Measurements from ENCODE around the gene RBM44. TPM values are rescaled to one million over a fixed set of nuclear protein-coding genes. Genes with fewer than 3 reads are reported as not detected.
"Not testable (repeated sequence)": the region's sequence is repeated elsewhere in the genome, so short reads cannot be mapped to it uniquely, and the experiment has no call there.

Gene RBM44
- total RNA-seq (under 1 TPM; 0.19 to 0.83 (median 0.32) TPM), polyA plus RNA-seq (under 1 TPM; 0.13 to 0.80 TPM)
- long read RNA-seq, donor 1, partial matches to known transcripts = 0 of 1 reads
- long read RNA-seq, donor 1, other reads (novel, unspliced or antisense) = 1 of 1 reads
- long read RNA-seq, donor 2 = 0 reads
- long read RNA-seq, donor 3 = 0 reads

- no peaks in the 10 kb centered on the region for H3K27me3 ChIP-seq
- no peaks in the 10 kb centered on the region for H3K4me1 ChIP-seq
- ATAC-seq (no peak), DNase-seq (no peak)
- WGBS, 2 donors = 75 to 78% methylated on average over 84 of the region's 84 CpGs
- TF ChIP-seq CTCF (IDR thresholded peaks at IDR 0.05) = no peak
- no peak within 1 kb of the TSS for H3K27ac ChIP-seq
- intact Hi-C loops (cut with DNase I) = no loop called here
- H3K9me3 ChIP-seq = peaks cover 0 to 19% (median 0%) of the 10 kb centered on the region in 11 donors
- no peaks in the 10 kb centered on the region for H3K36me3 ChIP-seq
- no peak within 1 kb of the TSS for H3K4me3 ChIP-seq
These were observed at the start of gene RBM44 for GRCh38 chr2:237798236-237799059. TSS of gene RBM44 (plus strand) at chr2:237798779. CDS start at chr2:237813610, 14,831 bp downstream.

GRCh38 chr2:237749002-237749401 is 49.6 kb upstream of the RBM44 start:
- Histone ChIP-seq H3K4me1 (peaks cover 4 to 19% (median 15%) of the 10 kb centered on the region in 9 donors), H3K4me3 (no peak overlapping the region), H3K9me3 (no peaks in the 10 kb centered on the region), H3K36me3 (peaks cover 0 to 89% (median 42%) of the 10 kb centered on the region in 9 donors), H3K27me3 (no peaks in the 10 kb centered on the region), H3K27ac (no peak overlapping the region)
- TF ChIP-seq CTCF (IDR thresholded peaks at IDR 0.05) = no peak
- WGBS, 2 donors = 88 to 89% methylated on average over 11 of the region's 11 CpGs
- no peak for DNase-seq
- intact Hi-C loops (cut with DNase I) = loop anchor here in 7 of 10 donors (5.0 to 10.0 kb wide), 6 partner anchors 77 to 234 kb away; no protein-coding TSS in a partner anchor
- ATAC-seq = no peak

GRCh38 chr2:237749961-237750360 is 48.6 kb upstream of the RBM44 start:
- ATAC-seq = no peak
- H3K9me3 ChIP-seq = no peaks in the 10 kb centered on the region
- peaks cover 0 to 19% (median 5%) of the 10 kb centered on the region in 9 donors for H3K4me1 ChIP-seq
- no peak overlapping the region for H3K4me3 ChIP-seq
- WGBS, 2 donors = 46 to 60% methylated on average over 2 of the region's 2 CpGs
- peak overlapping the region in 1 of 10 donors; percentile 19 for H3K27ac ChIP-seq
- no peak for DNase-seq
- H3K36me3 ChIP-seq = peaks cover 4 to 92% (median 50%) of the 10 kb centered on the region in 9 donors
- TF ChIP-seq CTCF (IDR thresholded peaks at IDR 0.05) = no peak
- no peaks in the 10 kb centered on the region for H3K27me3 ChIP-seq
- intact Hi-C loops (cut with DNase I) = loop anchor here in 8 of 10 donors (5.0 to 10.0 kb wide), 7 partner anchors 78 to 235 kb away; no protein-coding TSS in a partner anchor

- WGBS, 2 donors = 84 to 85% methylated on average over 15 of the region's 15 CpGs
- H3K9me3 ChIP-seq, DNase-seq, H3K27me3 ChIP-seq, H3K4me3 ChIP-seq: not testable (repeated sequence)
- H3K27ac ChIP-seq = peak overlapping the region in 1 of 10 donors; percentile 19
- ATAC-seq = peak in 4 of 8 donors; percentile 24 to 86 (median 34)
- intact Hi-C loops (cut with DNase I) = loop anchor here in 2 of 10 donors (5.0 kb wide), 2 partner anchors 168 to 233 kb away; no protein-coding TSS in a partner anchor
- peaks cover 5 to 96% (median 53%) of the 10 kb centered on the region in 9 donors for H3K36me3 ChIP-seq
- peaks cover 0 to 14% (median under 1%) of the 10 kb centered on the region in 9 donors for H3K4me1 ChIP-seq
These were observed 48.1 kb upstream of the RBM44 start for GRCh38 chr2:237750441-237750840.

Measured in heart right ventricle (tissue), 16 donors.